Stimulated activated naive CD4-positive, alpha-beta T cell (primary cell): ENCODE measurements around the gene NPEPL1.
"Not testable (repeated sequence)": the region's sequence is repeated elsewhere in the genome, so short reads cannot be mapped to it uniquely, and the experiment has no call there.

ENCODE experiments used
- DNase-seq, 6 experiments: peaks; one replicate each; lab custom pipeline; 2025; lab: John Stamatoyannopoulos, UW

The NPEPL1 gene

DNA sequence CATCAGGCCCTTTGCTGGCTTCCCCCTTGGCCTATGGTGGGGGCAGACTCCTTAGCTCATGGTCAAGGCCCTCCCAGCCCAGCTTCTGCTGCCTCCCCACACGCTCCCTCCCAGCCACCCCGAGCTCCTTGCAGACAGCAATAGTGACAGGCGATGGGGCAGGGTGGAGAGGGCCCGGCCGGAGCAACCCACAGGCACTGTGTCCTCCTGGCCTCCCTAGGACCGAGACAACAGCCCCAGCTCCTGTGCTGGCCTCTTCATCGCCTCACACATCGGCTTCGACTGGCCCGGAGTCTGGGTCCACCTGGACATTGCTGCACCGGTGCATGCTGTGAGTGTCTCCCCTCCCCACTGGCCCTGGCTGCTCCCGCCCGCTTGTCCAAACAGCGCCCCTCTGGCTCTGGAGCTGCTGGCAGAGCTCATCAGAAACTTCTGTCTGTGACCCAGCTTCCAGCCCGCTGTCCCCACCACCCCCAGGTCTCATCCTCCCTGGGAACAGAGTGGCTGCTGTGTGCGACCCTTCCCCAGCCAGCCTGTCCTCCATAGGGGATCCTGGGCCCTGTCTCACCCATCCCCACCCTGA, 21.8 kb downstream of the NPEPL1 start:
- DNase-seq, result no peak

DNA sequence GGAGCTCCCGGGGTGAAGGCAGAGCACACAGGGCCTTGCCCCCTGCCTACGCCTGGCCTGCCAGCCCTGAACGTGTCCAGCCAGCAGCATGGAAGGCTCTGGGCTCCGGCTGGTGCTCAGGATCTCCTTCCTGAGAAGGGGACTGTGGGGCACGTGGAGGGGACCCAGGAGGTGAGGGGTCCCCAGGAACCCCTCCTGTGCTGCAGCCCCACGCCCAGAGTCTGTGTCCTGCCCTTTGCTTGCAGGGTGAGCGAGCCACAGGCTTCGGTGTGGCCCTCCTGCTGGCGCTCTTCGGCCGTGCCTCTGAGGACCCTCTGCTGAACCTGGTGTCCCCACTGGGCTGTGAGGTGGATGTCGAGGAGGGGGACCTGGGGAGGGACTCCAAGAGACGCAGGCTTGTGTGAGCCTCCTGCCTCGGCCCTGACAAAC, 22.3 kb downstream of the NPEPL1 start:
- no peak for DNase-seq

DNA sequence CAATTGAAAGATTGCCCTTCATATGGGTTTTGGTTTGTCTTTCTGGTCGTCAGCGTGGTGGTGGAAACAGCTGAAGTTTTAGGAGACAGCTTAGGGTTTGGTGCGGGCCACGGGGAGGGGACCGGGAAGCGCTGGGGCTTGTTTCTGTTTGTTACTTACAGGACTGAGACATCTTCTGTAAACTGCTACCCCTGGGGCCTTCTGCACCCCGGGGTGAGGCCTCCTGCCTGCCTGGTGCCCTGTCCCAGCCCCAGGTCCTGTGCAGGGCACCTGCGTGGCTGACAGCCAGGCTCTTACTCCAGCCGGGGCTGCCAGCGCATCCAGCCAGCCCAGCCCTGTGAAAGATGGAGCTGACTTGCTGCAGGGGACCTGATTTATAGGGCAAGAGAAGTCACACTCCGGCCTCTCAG, 22.8 kb downstream of the NPEPL1 start:
- DNase-seq, result no peak

DNA sequence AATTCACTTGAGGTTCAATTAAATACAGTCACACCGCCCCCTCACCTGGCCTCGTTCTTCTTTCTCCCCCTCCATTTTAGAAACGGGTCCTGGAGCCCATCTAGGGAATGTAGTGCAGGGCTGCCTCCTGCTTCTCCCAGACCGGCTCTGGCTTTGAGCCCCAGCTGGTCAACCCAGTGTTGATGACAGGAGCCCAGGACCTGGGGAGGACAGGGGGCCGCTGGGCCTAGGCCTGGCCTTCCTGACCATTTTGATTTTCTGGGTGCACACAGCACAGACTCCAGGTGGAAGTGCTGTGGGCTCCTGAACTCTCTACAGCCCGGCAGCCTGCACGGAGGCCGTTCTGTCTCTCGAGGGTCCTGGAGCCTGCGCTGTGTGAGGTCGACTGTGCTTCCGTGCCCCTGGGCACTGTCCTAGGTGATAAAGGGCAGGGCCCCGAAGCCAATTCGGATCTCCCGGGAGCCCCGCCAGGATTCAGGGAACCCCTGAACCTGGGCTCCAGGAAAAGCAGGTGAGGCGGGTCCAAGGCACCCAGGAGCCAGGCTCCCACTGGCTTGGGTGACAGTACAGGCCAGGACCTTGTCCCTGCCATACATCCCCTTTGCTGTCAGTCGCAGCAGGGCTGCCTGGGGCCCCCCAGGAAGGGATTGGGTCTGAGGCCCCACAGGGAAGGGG, 23.3 kb downstream of the NPEPL1 start:
- no peak for DNase-seq

DNA sequence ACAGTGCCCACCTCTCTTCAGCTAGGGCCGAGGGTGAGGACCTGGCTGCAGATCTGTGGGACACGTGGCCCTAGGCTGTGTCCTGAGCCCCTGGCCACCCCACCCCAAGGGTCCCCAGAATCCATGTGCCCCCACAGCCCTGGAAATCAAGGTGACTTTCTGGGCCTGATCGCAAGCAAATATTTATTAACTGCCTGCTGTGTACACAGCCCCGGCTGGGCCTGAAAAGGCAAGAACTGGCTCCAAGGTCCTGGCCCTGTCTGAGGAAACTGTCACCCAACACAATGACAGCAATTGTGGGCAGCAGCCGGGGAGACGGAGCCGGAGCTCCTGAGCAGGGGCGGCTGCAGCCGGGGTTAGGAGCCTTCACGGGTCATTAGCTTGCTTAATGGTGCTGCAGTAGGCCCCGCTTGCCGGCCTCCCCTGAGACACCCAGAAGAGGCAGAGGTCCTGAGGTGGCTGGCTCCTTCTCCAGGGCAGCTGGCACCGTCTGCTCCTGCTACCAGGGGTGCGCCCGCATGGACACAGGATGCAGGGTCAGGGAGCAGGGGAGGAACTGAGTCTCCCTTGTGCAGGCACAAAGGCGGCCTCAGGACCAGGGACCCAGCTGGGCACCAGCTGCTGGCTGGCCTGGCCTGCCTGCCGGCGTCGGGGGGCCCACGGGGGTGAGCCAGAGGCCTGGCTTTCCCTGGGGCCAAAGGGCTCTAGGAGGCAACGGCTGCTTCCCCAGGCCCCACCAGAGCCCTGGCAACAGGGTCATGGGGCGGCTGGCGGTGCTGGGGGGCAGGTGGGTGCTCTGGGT, 24.1 kb downstream of the NPEPL1 start:
- no peak for DNase-seq

DNA sequence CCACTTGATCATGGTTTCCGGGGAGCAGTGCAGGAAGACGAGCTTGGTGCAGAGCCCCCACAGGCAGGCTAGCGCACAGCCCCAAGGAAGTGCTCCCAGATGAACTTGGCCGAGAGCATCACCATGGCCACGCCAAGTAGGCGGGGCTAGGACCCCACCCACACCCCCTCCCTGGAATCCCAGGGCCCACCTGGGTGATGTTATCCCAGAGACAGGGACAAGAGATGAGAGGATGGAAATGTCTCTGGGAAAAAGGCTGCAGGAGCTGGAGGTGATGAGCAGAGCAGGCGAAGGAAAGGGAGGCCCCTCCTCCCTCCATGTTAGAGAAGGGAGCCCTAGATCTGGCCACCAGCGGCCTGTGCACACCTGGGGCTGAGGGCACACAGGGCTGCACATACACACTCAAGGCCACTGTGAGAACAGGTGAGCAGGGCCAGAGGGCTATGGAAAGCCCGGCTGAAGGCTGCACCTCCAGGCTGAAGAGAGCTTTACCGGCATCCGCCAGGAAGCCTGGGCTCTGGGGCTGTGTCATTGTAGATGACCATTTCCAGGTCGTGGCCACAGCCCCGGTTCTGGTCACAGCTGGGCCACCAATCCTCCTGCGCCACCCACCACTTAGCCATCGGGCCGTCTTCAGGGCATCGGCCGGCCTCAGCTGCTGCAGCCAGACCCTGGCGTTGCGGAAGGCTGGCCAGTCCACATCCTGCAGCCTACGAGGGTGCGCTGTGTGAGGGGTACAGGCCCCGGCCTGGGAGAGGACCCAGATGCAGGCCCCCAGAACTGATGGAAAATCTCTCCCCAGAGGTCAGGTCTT, 24.9 kb downstream of the NPEPL1 start:
- no peak for DNase-seq

DNA sequence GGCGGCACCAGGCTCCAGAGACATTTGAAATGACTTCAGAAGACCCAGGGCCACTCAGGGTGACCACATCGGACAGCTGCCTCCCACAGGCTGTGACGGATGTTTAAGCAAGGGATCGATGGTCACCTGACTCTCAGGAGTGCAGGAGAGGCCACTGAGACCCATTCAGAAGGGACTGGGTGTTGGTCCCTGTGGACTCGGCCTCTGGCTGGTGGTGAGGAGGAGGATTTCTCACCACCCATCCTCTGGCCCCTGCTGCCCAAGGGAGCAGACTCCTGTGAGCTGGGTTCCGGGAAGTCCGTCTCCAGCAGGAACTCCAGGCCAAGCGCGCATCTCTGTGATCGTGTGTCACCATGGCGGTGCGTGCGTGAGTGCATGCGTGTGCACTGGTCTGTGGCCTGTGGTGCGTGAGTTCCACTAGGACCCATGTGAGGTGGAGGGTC, 25.5 kb downstream of the NPEPL1 start:
- no peak for DNase-seq

DNA sequence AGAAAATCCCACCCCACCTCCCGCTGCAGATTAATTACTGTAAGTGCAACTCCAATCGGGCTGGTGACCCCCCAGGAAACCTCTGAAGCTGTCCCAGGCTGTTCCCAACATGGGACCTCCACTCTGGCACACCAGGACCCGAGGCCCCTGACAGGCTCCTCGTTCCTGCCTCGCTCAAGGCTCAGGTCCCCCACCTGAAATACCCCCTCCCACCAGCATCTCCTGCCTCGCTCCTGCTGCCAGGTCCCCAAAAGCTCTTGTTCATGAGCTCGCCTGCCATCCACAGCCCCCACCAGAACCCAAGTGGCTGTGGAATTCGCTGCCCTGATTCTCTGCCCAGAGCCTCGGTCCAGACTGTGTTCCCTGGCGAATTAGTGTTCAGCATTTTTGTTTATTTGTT, 26.1 kb downstream of the NPEPL1 start:
- DNase-seq, result no peak

DNA sequence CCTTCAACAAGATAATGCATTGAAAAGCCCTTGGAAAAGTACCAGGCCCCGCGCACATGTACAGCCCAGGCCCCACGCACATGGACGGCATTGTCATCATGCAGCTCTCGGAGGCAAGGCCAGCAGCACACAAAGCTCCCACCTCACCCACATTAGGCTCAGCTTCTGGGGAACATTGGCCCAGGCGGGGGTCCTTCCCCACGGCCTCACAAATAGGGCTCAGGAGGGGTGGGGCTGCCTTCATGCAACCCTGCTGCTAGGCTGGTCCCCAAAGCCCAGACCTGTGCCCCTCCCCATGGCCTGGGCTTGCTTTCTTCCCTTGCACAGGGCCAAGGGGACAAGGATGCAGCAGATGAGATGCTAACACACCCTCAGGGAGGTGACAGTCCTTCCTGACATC, 26.7 kb downstream of the NPEPL1 start:
- no peak for DNase-seq

DNA sequence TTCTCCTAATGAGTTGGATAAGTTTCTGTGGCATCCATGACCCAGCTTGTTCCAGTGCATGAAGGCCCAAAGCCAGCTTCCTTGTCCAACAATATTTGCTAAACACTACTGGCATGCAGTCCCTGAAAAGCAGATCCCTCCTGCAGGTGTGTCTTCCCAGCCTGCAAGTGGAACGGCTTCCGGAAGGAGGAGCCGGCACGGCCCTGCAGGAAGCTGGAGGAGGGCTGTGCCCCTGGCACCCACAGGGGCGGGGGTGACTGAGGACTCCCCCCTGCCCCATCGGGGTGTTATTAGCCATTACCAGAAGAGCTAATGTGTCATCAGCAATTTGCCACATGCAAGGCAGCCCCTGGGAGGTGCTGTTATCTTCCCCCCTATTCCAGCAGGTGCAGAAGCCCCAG, 27.4 kb downstream of the NPEPL1 start:
- no peak for DNase-seq

DNA sequence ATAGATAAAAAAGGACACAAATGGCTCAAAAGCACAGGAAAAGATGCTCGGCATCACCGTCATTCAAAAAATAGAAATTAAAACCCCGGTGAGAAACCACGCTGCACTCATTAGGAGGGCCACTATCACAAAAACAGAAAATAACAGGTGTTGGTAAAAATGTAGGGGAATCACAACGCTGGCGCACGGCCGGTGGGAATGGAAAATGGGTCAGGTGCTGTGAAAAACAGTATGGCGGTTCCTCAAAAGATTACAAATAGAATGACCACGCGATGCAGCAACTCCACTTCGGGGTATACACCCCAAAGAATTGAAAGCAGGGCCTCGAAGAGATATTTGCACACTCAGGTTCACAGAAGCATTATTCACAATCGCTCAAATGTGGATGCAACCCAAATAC, 28.3 kb downstream of the NPEPL1 start:
- no peak for DNase-seq

DNA sequence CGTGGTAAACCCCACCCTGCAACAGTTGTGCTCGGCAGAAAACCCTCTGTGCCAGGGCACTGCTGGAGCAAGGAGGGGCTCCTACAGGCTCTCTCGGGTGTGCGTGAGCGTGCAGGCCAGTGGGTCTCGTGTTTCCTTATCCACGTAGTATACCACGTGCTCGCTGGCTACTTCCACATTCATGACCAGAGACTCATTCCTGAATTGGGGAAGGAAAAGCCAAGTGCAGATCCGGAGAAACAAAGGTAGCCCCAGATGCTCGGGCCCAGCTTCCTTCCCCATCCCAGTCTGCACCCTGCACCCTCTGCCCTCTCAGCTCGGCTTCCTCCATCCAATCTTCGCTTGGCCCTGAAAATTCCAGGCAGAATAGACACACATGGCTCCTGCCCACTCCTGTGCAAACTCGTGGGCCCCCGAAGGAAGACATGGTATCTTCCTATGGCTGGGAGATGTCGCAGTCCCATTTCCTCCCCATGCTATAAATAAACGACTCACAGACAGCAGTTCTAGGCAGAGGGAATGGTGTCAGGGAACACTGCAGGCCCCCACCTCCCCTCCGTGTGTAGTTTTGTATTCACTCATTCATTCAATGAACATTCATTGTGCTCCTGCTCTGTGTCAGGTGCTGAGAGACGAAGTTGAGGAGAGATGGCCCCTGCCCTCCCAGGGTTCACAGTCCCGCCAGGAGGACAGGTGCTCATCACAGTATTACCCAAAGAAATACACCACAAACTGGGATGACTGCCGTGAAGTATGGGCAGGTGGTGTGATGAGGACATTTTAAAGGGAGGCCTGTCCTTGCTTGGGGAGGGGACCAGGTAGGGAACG, 29.6 kb downstream of the NPEPL1 start:
- no peak for DNase-seq

DNA sequence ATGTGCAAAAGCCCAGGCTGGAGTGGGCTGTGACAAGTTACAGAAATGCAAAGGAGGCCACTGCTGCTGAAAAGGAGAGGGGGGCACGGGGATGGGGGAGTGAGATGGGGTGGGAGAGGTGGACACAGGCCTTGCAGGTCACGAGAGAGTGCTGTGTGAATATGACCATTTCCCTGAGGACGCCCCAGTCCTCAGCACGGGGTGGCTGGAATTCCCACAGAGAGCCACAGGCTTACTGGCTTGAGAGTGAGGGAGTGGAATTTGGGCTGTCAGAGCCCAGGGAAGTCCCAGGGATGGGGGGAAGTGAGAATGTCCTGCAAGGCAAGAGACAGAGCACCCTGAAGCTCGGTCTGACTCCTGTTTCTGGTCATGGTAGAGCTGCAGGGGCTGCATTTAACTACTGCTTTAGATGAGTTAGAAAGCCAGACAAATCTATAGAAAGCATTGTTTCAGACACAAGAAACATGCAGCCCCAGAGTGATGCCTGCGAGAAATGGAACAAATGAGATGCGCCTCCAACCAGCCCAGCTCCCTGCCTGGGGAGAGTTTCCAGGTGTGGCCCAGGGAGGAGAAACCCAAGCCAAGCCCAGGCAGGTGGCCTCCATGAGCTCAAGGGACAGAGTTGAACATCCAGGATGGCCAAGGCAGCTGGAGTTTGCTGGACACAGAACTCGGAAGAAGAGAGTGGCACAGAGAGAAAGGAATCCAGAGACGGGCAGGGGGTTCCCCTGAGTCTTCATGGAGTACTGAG, 30.5 kb downstream of the NPEPL1 start:
- DNase-seq, result no peak

DNA sequence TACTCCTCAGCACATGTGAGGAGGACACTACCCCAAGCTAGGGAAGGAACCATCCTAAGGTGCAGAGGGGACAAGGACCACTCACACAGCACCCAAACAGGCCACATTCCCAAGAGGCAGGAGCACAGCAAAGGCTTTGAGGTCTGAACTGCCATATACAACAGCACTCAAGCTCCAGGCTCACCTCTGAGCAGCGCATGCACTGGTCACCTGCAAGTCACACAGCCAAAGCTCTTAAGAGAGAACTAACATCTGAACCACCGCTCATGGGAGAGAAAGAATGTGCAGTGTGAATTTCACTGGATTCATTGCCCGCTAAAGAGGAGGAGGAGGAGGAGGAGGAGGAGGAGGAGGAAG, 31.0 kb downstream of the NPEPL1 start:
- no peak for DNase-seq

DNA sequence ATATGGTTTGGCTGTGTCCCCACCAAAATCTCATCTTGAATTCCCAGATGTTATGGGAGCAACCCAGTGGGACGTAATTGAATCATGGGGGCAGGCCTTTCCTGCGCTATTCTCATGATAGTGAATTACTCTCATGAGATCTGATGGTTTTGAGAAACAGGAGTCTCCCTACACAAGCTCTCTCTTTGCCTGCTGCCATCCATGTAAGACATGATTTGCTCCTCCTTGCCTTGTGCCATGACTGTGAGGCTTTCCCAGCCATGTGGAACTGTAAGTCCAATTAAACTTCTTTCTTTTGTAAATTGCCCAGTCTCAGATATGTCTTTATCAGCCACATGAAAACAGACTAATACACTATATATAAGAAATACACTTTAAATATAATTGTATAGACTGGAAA, 33.6 kb downstream of the NPEPL1 start:
- not testable (repeated sequence) for DNase-seq

DNA sequence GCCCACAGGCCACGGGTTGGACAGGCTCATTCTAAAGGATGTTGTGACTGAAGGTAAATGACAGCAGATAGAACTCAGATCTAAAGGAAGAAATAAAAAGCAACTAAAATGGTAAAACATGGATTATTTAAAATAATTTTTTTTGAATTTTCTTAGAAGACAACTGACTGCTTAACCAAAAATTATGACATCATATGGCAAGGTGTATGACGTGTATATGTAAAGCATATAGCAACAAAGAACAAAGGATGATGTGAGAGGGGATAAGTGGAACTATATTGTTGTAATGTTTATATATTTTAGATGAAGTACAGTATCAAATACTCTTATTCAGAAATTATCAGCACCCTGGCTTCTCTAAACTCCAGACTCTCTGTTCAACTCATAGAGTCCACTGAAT, 38.6 kb downstream of the NPEPL1 start:
- DNase-seq, result no peak

DNA sequence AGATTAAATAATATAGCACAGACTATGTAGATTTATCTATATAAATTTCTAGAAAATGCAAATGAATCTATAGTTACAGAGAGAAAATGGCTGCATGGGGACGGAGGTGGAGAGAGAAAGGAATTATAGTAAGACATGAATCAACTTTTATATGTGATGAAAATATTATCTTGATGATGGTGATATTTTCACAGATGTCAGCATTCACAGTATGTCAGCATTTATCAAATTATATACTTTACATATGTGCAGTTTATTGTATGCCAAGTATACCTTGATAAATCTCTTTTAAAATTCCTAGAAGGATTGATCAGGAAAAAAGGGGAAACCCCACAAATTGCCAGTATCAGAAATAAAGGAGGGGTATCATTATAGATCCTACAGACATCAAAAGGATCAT, 44.6 kb downstream of the NPEPL1 start:
- no peak for DNase-seq

DNA sequence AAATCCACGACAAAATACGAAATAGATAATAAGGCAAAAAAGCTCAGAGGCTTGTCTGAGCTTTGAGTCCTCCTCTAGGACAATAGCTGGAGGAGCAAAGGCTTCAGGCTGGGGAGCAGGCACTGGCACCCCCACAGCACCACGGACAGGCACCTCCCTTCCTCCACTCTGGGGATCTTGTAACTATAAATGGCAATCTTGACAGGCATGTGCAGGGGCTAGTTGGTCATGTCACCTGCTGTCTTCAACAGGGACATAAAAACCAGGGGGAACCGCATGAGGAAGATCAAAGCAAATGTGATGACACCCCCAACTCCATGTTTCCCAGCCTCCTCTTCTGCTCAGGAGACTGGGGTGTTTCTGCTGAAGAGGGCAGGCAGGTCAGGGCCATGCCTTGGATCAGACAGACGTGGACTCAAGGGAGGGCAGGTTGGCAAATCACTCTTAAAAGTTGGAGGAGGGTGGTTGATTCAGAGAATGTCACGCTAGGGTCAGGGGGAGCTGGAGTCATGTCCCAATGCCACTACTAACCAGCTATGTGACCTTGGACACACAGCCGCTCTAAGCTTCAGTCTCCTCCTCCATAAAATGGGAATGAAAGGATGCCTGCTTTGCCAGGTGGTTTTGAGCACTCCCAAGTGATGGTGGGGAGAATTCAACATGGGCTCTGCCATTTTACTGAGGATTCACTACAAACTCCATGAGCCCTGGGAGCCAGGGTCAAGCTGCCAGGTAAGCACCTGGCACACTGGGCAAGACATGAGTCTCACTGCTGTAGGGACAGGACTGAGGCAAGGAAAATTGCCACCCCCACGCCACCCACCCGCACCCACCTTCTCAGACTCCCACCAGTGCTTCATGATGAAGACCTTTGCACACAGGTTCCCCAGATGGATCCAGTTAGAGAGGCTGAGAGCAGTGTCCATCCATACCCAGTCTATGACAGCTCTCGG, 48.0 kb downstream of the NPEPL1 start:
- no peak for DNase-seq

DNA sequence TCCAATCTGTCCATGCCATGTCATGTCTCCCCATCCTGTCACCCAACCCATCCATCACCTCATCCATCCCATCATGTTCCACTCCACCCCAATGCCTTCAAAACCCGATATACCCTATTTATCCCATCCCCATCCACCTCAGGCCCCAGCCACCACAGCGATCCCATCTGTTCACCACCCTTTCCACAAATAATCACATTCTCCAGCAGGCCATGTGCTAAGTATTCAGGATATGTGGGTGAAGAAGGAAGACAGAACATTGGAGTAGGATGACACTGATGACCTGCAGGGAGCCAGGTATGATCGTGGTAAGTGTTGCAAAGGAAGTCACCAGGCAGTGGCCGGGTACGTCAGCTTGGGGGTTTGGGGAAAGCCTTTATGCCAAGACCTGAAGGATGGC, 48.8 kb downstream of the NPEPL1 start:
- no peak for DNase-seq
